HepG2 (cell line): ENCODE results near the gene ARHGAP35. TPM values are rescaled to one million over a fixed set of nuclear protein-coding genes. Genes with fewer than 3 reads are reported as not detected.

Experiments used
- EZH2 ChIP-seq: conservative IDR thresholded peaks from 2 replicates; pipeline ENCODE4 v1.6.1; 2012; ENCODE audit warnings: mild to moderate bottlenecking, low read depth, low read length, moderate library complexity
- GRHL1 ChIP-seq: sonication (generic); formaldehyde crosslinking; conservative IDR thresholded peaks from 2 replicates; pipeline ENCODE4 v1.8.0; 2022; ENCODE audit warnings: missing genetic modification reagents
- HCFC1 ChIP-seq: fragments of 150-350 bp; IDR thresholded peaks from 2 replicates; pipeline ENCODE4 v1.6.1; 2014; ENCODE audit warnings: low read depth, low read length
- HOXA3 ChIP-seq: sonication (generic); formaldehyde crosslinking; IDR thresholded peaks from 2 replicates; pipeline ENCODE4 v1.5.0; 2020; ENCODE audit warnings: missing genetic modification reagents
- LCORL ChIP-seq, 2 experiments: fragments of 450-650 bp in 1 of 2; sonication (generic) in 1 of 2; formaldehyde crosslinking in 1 of 2; IDR thresholded peaks; 2 replicates each; pipeline versions ENCODE4 v1.5.0 to v1.6.1; 2017 to 2020; ENCODE audit warnings: antibody characterized with exemption in 1 of 2, missing genetic modification reagents in 1 of 2
- NCOA1 ChIP-seq: sonication (generic); formaldehyde crosslinking; IDR thresholded peaks from 2 replicates; pipeline ENCODE4 v1.9.0; 2021; ENCODE audit warnings: missing genetic modification reagents
- PHF21A ChIP-seq: sonication (generic); formaldehyde crosslinking; IDR thresholded peaks from 2 replicates; pipeline ENCODE4 v1.5.0; 2020; ENCODE audit warnings: mild to moderate bottlenecking, missing genetic modification reagents
- PRMT3 ChIP-seq: sonication (generic); formaldehyde crosslinking; IDR thresholded peaks from 2 replicates; pipeline ENCODE4 v1.8.1; 2022; ENCODE audit warnings: low read depth, mild to moderate bottlenecking, moderate library complexity, missing genetic modification reagents, borderline replicate concordance
- SATB2 ChIP-seq: sonication (generic); formaldehyde crosslinking; IDR thresholded peaks from 2 replicates; pipeline ENCODE4 v1.5.0; 2020; ENCODE audit warnings: missing genetic modification reagents
- SMARCE1 ChIP-seq: fragments of 450-650 bp; IDR thresholded peaks from 2 replicates; pipeline ENCODE4 v1.6.1; 2017; ENCODE audit warnings: borderline replicate concordance
- XRCC5 ChIP-seq: fragments of 200-400 bp; formaldehyde crosslinking; optimal IDR thresholded peaks from 2 replicates; pipeline ENCODE3; 2017; ENCODE audit warnings: mild to moderate bottlenecking, low read length
- ZBTB10 ChIP-seq: sonication (generic); formaldehyde crosslinking; IDR thresholded peaks from 2 replicates; pipeline ENCODE4 v1.4.0; 2020; ENCODE audit warnings: missing genetic modification reagents, borderline replicate concordance
- ZBTB37 ChIP-seq: sonication (generic); formaldehyde crosslinking; IDR thresholded peaks from 2 replicates; pipeline ENCODE4 v1.4.0; 2020; ENCODE audit warnings: mild to moderate bottlenecking, missing genetic modification reagents
- ZNF563 ChIP-seq: sonication (generic); formaldehyde crosslinking; IDR thresholded peaks from 2 replicates; pipeline ENCODE4 v1.8.0; 2022; ENCODE audit warnings: mild to moderate bottlenecking, moderate library complexity, missing genetic modification reagents
- ZNF589 ChIP-seq: sonication (generic); formaldehyde crosslinking; conservative IDR thresholded peaks from 2 replicates; pipeline ENCODE4 v1.8.0; 2022; ENCODE audit warnings: mild to moderate bottlenecking, moderate library complexity, missing genetic modification reagents
- ZNF687 ChIP-seq: sonication (generic); formaldehyde crosslinking; IDR thresholded peaks from 2 replicates; pipeline ENCODE4 v1.5.1; 2020; ENCODE audit warnings: mild to moderate bottlenecking, missing genetic modification reagents, moderate library complexity
- ZNF775 ChIP-seq: sonication (generic); formaldehyde crosslinking; IDR thresholded peaks from 2 replicates; pipeline ENCODE4 v1.4.0; 2020; ENCODE audit warnings: missing genetic modification reagents, mild to moderate bottlenecking, moderate library complexity, borderline replicate concordance
- ZNF878 ChIP-seq: sonication (generic); formaldehyde crosslinking; IDR thresholded peaks from 2 replicates; pipeline ENCODE4 v1.8.1; 2023; ENCODE audit warnings: mild to moderate bottlenecking, missing genetic modification reagents, moderate library complexity
- polyA plus RNA-seq, 8 experiments: library from polyadenylated mRNA; depleted of rRNA in 3 of 8; stranded (reverse) in 7 of 8; unstranded in 1 of 8; fragments of >200 nt; fragmentation: Illumina TruSeq in 4 of 8; extraction: Trizol in 4 of 8; gene quantifications; 2 replicates each; pipeline versions ENCODE4 v1.2.1 to v1.2.3, GENCODE V29; 2011 to 2016; ENCODE audit warnings: low read depth in 4 of 8, missing spikeins in 1 of 8, mixed read lengths in 1 of 8; ENCODE audit not compliant: insufficient read depth in 1 of 8
- total RNA-seq, 5 experiments: library from RNA; depleted of rRNA; stranded (reverse); fragments of >200 nt; fragmentation: Illumina TruSeq; extraction: Trizol; gene quantifications; 2 replicates each; pipeline ENCODE4 v1.2.3, GENCODE V29; 2016; ENCODE audit warnings: low read depth in 1 of 5

The ARHGAP35 gene
- total and polyA plus RNA-seq, 2 of the 13 experiments (the other 11 are each of a cell fraction or from before 2014, with no cell fraction given): 30.1 to 30.2 TPM

- TF ChIP-seq EZH2 (no peak), LCORL (IDR thresholded peaks at IDR 0.05) (no peak), LCORL (CRISPR knock-in tag; IDR thresholded peaks at IDR 0.05) (peak; percentile 51; the same call in 1 of the 2 replicates), ZBTB37 (CRISPR knock-in tag) (no peak), ZNF878 (CRISPR knock-in tag) (0 out of 2 replicates have a peak, but pooled peaks have one; percentile 16), PHF21A (CRISPR knock-in tag) (peak; percentile 59), ZNF563 (no peak), SATB2 (CRISPR knock-in tag) (no peak), XRCC5 (no peak), ZNF687 (peak; percentile 81), ZNF589 (CRISPR knock-in tag) (no peak), NCOA1 (CRISPR knock-in tag) (no peak), ZNF775 (CRISPR knock-in tag) (0 out of 2 replicates have a peak, but pooled peaks have one; percentile 61), GRHL1 (no peak), ZBTB10 (CRISPR knock-in tag) (no peak), HOXA3 (peak; percentile 75), HCFC1 (peak; percentile 99), PRMT3 (CRISPR knock-in tag) (no peak), SMARCE1 (no peak)
These were observed 10.3 kb upstream of the ARHGAP35 start, which contains the start of gene AP2S1 (continued) for GRCh38 chr19:46850228-46851203.
